HepG2 (cell line): ENCODE measurements around the gene ZER1. TPM values are rescaled to one million over a fixed set of nuclear protein-coding genes. Genes with fewer than 3 reads are reported as not detected.
A peak's percentile ranks its signal among the peaks of the same experiment; 100 is the strongest.

ENCODE experiments used
- ATAC-seq: fragments of 200-7000 bp; cut with Tn5 transposase; 3 replicates; pipeline ENCODE4 v1.9.1; 2020; ENCODE audit warnings: mild to moderate bottlenecking, moderate library complexity
- BruUV-seq: library from RNA; stranded (reverse); fragments of 400-500 nt; replicated peaks from 2 replicates; lab custom pipeline; 2021; lab: Mats Ljungman, UMichigan
- CTCF ChIA-PET: fragments of 300-600 bp; formaldehyde crosslinking; extraction: SDS; loops from one replicate; lab custom pipeline; 2021; ENCODE audit warnings: low total read pairs, inconsistent platforms, low intra/inter-chr PET ratio; lab: Yijun Ruan, JAX
- POLR2A ChIA-PET: fragments of 350-600 bp; sonication (Branson Sonifier 250); formaldehyde crosslinking; loops from one replicate; lab custom pipeline; 2020; ENCODE audit warnings: antibody characterized with exemption, inconsistent platforms; lab: Yijun Ruan, JAX
- DNase-seq: peaks from one replicate; pipeline ENCODE4 v3.0.0-alpha.2; 2015; ENCODE audit warnings: low spot score
- FAIRE-seq: peaks from 3 replicates; lab custom pipeline; 2011; peaks lifted over from hg19 to GRCh38; lab: Jason Lieb, UNC
- H2AFZ ChIP-seq: one replicate; pipeline ENCODE4 v1.6.1; 2011; ENCODE audit warnings: low read length, inconsistent platforms
- H3K27ac ChIP-seq: fragments of 300-600 bp; 3 replicates; pipeline ENCODE4 v1.8.0; 2011; ENCODE audit warnings: mixed run types, mild to moderate bottlenecking, mixed read lengths, low read length, inconsistent platforms; ENCODE audit not compliant: insufficient read depth; ENCODE audit errors: extremely low read length
- H3K27me3 ChIP-seq, 2 experiments: fragments of 200-600 bp in 1 of 2; 2 replicates in 1 of 2; 3 replicates in 1 of 2; pipeline versions ENCODE4 v1.6.0 to v1.8.0; 2011; ENCODE audit warnings: low read length in 2 of 2, mild to moderate bottlenecking in 2 of 2, moderate library complexity in 2 of 2, inconsistent platforms in 1 of 2; ENCODE audit not compliant: insufficient read depth in 2 of 2, control insufficient read depth in 1 of 2
- H3K36me3 ChIP-seq, 2 experiments: fragments of 200-600 bp in 1 of 2; replicated peaks in 1 of 2; 2 replicates in 1 of 2; 3 replicates in 1 of 2; pipeline versions ENCODE4 v1.5.1 to v1.8.0; 2011; ENCODE audit warnings: low read length in 2 of 2, inconsistent platforms in 1 of 2; ENCODE audit not compliant: insufficient read depth in 2 of 2, control insufficient read depth in 1 of 2
- H3K4me1 ChIP-seq: 2 replicates; pipeline ENCODE4 v1.5.1; 2012; ENCODE audit warnings: low read length, inconsistent platforms; ENCODE audit not compliant: insufficient read depth
- H3K4me2 ChIP-seq: 2 replicates; pipeline ENCODE4 v1.6.0; 2011; ENCODE audit warnings: low read depth, low read length, inconsistent platforms
- H3K4me3 ChIP-seq, 3 experiments: fragments of 200-600 bp in 1 of 3; sonication (generic), shearing (Covaris generic) in 1 of 3; replicated peaks in 1 of 3; 2 replicates each; pipeline ENCODE4 v1.5.1; 2011 to 2016; ENCODE audit warnings: low read length in 3 of 3, inconsistent platforms in 2 of 3, low read depth in 2 of 3, mild to moderate bottlenecking in 2 of 3, control low read depth in 1 of 3, mixed read lengths in 1 of 3; ENCODE audit not compliant: insufficient read depth in 1 of 3
- H3K79me2 ChIP-seq: one replicate; pipeline ENCODE4 v1.6.1; 2011; ENCODE audit warnings: low read length, inconsistent platforms; ENCODE audit not compliant: insufficient read depth
- H3K9ac ChIP-seq: 2 replicates; pipeline ENCODE4 v1.6.0; 2011; ENCODE audit warnings: mild to moderate bottlenecking, low read depth, low read length, inconsistent platforms; ENCODE audit not compliant: insufficient read depth
- H3K9me3 ChIP-seq: 2 replicates; pipeline ENCODE4 v1.5.1; 2012; ENCODE audit warnings: mild to moderate bottlenecking, low read length
- H4K20me1 ChIP-seq: 2 replicates; pipeline ENCODE4 v1.6.0; 2011; ENCODE audit warnings: inconsistent platforms, mild to moderate bottlenecking, low read length, moderate library complexity; ENCODE audit not compliant: insufficient read depth
- CCAR2 ChIP-seq: fragments of 200-400 bp; formaldehyde crosslinking; optimal IDR thresholded peaks from 2 replicates; pipeline ENCODE3; 2018; ENCODE audit warnings: low read depth, mild to moderate bottlenecking, low read length, moderate library complexity
- HNRNPH1 ChIP-seq: fragments of 200-400 bp; formaldehyde crosslinking; optimal IDR thresholded peaks from 2 replicates; pipeline ENCODE3; 2017; ENCODE audit warnings: mild to moderate bottlenecking, low read depth, low read length
- NFIB ChIP-seq: sonication (generic); formaldehyde crosslinking; IDR thresholded peaks from 2 replicates; pipeline ENCODE4 v1.9.0; 2021; ENCODE audit warnings: missing genetic modification reagents, mild to moderate bottlenecking, borderline replicate concordance
- PITX1 ChIP-seq: sonication (generic); formaldehyde crosslinking; IDR thresholded peaks from 2 replicates; pipeline ENCODE4 v1.5.1; 2020; ENCODE audit warnings: mild to moderate bottlenecking, missing genetic modification reagents
- RARG ChIP-seq: sonication (generic); formaldehyde crosslinking; IDR thresholded peaks from 2 replicates; pipeline ENCODE4 v1.4.0; 2020; ENCODE audit warnings: low read depth, mild to moderate bottlenecking, missing genetic modification reagents
- SP5 ChIP-seq: IDR thresholded peaks from 2 replicates; pipeline ENCODE4 v1.6.1; 2016; ENCODE audit warnings: low read depth, borderline replicate concordance
- ZNF530 ChIP-seq: sonication (generic); formaldehyde crosslinking; IDR thresholded peaks from 2 replicates; pipeline ENCODE4 v1.5.0; 2020; ENCODE audit warnings: low read depth, mild to moderate bottlenecking, missing genetic modification reagents
- ZNF607 ChIP-seq: sonication (generic); formaldehyde crosslinking; IDR thresholded peaks from 2 replicates; pipeline ENCODE4 v1.5.1; 2020; ENCODE audit warnings: missing genetic modification reagents, mild to moderate bottlenecking, borderline replicate concordance
- ZNF768 ChIP-seq: sonication (generic); formaldehyde crosslinking; IDR thresholded peaks from 2 replicates; pipeline ENCODE4 v1.4.0; 2020; ENCODE audit warnings: missing genetic modification reagents
- ZNF781 ChIP-seq: sonication (generic); formaldehyde crosslinking; IDR thresholded peaks from 2 replicates; pipeline ENCODE4 v1.5.1; 2020; ENCODE audit warnings: borderline replicate concordance, mild to moderate bottlenecking, missing genetic modification reagents; ENCODE audit errors: not compliant biosample characterization
- ZSCAN5A ChIP-seq: sonication (generic); formaldehyde crosslinking; IDR thresholded peaks from 2 replicates; pipeline ENCODE4 v1.8.0; 2022; ENCODE audit warnings: mild to moderate bottlenecking, missing genetic modification reagents, borderline replicate concordance
- WGBS: methylation state at CpG from one replicate; pipeline ENCODE4 v1.1.6; 2017; ENCODE audit warnings: low lambda C conversion rate; 5-methylcytosine and 5-hydroxymethylcytosine counted together
- in situ Hi-C: cut with HindIII; loops from 2 replicates; pipeline ENCODE4 v1.10.0; 2017; ENCODE audit warnings: low pct_unique_long_range_greater_than_20kb; ENCODE audit not compliant: extremely low pct_ligation_motif_present
- intact Hi-C: fragments of 100-400 bp; cut with micrococcal nuclease; formaldehyde crosslinking; loops from one replicate; pipeline ENCODE4 v1.10.0; 2022; ENCODE audit not compliant: unreplicated experiment
- polyA plus RNA-seq, 8 experiments: library from polyadenylated mRNA; depleted of rRNA in 3 of 8; stranded (reverse) in 7 of 8; unstranded in 1 of 8; fragments of >200 nt; fragmentation: Illumina TruSeq in 4 of 8; extraction: Trizol in 4 of 8; gene quantifications; 2 replicates each; pipeline versions ENCODE4 v1.2.1 to v1.2.3, GENCODE V29; 2011 to 2016; ENCODE audit warnings: low read depth in 4 of 8, missing spikeins in 1 of 8, mixed read lengths in 1 of 8; ENCODE audit not compliant: insufficient read depth in 1 of 8
- total RNA-seq, 5 experiments: library from RNA; depleted of rRNA; stranded (reverse); fragments of >200 nt; fragmentation: Illumina TruSeq; extraction: Trizol; gene quantifications; 2 replicates each; pipeline ENCODE4 v1.2.3, GENCODE V29; 2016; ENCODE audit warnings: low read depth in 1 of 5
- TF ChIP-seq, protein P1 (sequence below): sonication (generic); formaldehyde crosslinking; IDR thresholded peaks from 2 replicates; pipeline ENCODE4 v1.8.1; 2023; ENCODE audit warnings: mild to moderate bottlenecking, inconsistent platforms, moderate library complexity, missing genetic modification reagents, borderline replicate concordance
- TF ChIP-seq, protein P2 (sequence below): sonication (generic); formaldehyde crosslinking; IDR thresholded peaks from 2 replicates; pipeline ENCODE4 v1.4.0; 2020; ENCODE audit warnings: low read depth, missing genetic modification reagents
- TF ChIP-seq, protein P3 (sequence below): sonication (generic); formaldehyde crosslinking; IDR thresholded peaks from 2 replicates; pipeline ENCODE4 v1.5.1; 2020; ENCODE audit warnings: mild to moderate bottlenecking, missing genetic modification reagents, borderline replicate concordance

ZER1 gene
- total and polyA plus RNA-seq, 2 of the 13 experiments (the other 11 are each of a cell fraction or from before 2014, with no cell fraction given) = 7.7 to 40.0 TPM

GRCh38 chr9:128819716-128820664 lies 48.3 kb upstream of the ZER1 start:
- Histone ChIP-seq H3K36me3 (peaks cover 10 to 37% of the 10 kb centered on the region in 2 experiments), H3K4me1 (peaks cover 35% of the 10 kb centered on the region), H3K9me3 (no peaks in the 10 kb centered on the region), H2AFZ (no peak overlapping the region), H3K27me3 (no peaks in the 10 kb centered on the region), H3K27ac (no peak overlapping the region), H3K4me2 (peak overlapping the region; percentile 93), H3K79me2 (peaks cover 5% of the 10 kb centered on the region), H4K20me1 (no peaks in the 10 kb centered on the region), H3K9ac (0 out of 2 replicates have a peak overlapping the region, but pooled peaks have one; percentile 74), H3K4me3 (no peak overlapping the region; a peak in 1 of 6 replicates)
- ATAC-seq (no peak), FAIRE-seq (no peak), DNase-seq (no peak)
- intact Hi-C loops = no loop called here
- no TSS peak for BruUV-seq
- POLR2A ChIA-PET = interaction anchor here (0.7 to 3.2 kb wide), 6 partner anchors 10 to 63 kb away, joined by 3 to 46 read pairs (median 3); partner anchors contain the start of gene SPOUT1
- in situ Hi-C loops = no loop called here
- WGBS = 91% methylated on average over 11 of the region's 18 CpGs
- CTCF ChIA-PET = interaction anchor here (1.1 kb wide), 1 partner anchor 87 kb away, joined by 5 read pairs; no protein-coding TSS in a partner anchor
- 0 out of 2 replicates have a peak, but pooled peaks have one; percentile 18 for TF ChIP-seq SP5
- TF ChIP-seq PITX1 (CRISPR knock-in tag) = no peak
- TF ChIP-seq NFIB (CRISPR knock-in tag) = no peak
- no peak for TF ChIP-seq CCAR2
- no peak for TF ChIP-seq ZNF607 (CRISPR knock-in tag)
- no peak for TF ChIP-seq ZSCAN5A (CRISPR knock-in tag)
- TF ChIP-seq ZNF781 = no peak
- TF ChIP-seq, protein P1, sequence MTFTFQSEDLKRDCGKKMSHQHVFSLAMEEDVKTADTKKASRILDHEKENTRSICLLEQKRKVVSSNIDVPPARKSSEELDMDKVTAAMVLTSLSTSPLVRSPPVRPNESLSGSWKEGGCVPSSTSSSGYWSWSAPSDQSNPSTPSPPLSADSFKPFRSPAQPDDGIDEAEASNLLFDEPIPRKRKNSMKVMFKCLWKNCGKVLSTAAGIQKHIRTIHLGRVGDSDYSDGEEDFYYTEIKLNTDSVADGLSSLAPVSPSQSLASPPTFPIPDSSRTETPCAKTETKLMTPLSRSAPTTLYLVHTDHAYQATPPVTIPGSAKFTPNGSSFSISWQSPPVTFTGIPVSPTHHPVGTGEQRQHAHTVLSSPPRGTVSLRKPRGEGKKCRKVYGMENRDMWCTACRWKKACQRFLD (CRISPR knock-in tag) = no peak
- no peak for TF ChIP-seq ZNF768
- no peak for TF ChIP-seq RARG
- TF ChIP-seq, protein P2, sequence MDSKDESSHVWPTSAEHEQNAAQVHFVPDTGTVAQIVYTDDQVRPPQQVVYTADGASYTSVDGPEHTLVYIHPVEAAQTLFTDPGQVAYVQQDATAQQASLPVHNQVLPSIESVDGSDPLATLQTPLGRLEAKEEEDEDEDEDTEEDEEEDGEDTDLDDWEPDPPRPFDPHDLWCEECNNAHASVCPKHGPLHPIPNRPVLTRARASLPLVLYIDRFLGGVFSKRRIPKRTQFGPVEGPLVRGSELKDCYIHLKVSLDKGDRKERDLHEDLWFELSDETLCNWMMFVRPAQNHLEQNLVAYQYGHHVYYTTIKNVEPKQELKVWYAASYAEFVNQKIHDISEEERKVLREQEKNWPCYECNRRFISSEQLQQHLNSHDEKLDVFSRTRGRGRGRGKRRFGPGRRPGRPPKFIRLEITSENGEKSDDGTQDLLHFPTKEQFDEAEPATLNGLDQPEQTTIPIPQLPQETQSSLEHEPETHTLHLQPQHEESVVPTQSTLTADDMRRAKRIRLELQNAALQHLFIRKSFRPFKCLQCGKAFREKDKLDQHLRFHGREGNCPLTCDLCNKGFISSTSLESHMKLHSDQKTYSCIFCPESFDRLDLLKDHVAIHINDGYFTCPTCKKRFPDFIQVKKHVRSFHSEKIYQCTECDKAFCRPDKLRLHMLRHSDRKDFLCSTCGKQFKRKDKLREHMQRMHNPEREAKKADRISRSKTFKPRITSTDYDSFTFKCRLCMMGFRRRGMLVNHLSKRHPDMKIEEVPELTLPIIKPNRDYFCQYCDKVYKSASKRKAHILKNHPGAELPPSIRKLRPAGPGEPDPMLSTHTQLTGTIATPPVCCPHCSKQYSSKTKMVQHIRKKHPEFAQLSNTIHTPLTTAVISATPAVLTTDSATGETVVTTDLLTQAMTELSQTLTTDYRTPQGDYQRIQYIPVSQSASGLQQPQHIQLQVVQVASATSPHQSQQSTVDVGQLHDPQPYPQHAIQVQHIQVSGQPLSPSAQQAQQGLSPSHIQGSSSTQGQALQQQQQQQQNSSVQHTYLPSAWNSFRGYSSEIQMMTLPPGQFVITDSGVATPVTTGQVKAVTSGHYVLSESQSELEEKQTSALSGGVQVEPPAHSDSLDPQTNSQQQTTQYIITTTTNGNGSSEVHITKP = no peak
- peak; percentile 27 for TF ChIP-seq HNRNPH1
- no peak for TF ChIP-seq ZNF530 (CRISPR knock-in tag)
- TF ChIP-seq, protein P3, sequence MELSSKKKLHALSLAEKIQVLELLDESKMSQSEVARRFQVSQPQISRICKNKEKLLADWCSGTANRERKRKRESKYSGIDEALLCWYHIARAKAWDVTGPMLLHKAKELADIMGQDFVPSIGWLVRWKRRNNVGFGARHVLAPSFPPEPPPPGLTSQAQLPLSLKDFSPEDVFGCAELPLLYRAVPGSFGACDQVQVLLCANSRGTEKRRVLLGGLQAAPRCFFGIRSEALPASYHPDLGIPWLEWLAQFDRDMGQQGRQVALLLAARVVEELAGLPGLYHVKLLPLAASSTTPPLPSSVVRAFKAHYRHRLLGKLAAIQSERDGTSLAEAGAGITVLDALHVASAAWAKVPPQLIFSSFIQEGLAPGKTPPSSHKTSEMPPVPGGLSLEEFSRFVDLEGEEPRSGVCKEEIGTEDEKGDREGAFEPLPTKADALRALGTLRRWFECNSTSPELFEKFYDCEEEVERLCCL (CRISPR knock-in tag) = no peak
